HCEC 1CT (cell line): ENCODE data around the gene BIRC3.

ENCODE experiments used
- DNase-seq: peaks from one replicate; pipeline ENCODE4 v3.0.0-alpha.2; 2017

The BIRC3 gene

DNA sequence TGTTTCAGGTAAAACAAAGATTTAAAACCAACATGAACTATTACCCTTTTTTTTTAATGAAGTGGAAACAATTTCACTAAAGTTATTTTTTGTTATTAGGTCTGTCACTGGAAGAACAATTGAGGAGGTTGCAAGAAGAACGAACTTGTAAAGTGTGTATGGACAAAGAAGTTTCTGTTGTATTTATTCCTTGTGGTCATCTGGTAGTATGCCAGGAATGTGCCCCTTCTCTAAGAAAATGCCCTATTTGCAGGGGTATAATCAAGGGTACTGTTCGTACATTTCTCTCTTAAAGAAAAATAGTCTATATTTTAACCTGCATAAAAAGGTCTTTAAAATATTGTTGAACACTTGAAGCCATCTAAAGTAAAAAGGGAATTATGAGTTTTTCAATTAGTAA, 60.6 kb downstream of the BIRC3 start:
- DNase-seq: no peak

DNA sequence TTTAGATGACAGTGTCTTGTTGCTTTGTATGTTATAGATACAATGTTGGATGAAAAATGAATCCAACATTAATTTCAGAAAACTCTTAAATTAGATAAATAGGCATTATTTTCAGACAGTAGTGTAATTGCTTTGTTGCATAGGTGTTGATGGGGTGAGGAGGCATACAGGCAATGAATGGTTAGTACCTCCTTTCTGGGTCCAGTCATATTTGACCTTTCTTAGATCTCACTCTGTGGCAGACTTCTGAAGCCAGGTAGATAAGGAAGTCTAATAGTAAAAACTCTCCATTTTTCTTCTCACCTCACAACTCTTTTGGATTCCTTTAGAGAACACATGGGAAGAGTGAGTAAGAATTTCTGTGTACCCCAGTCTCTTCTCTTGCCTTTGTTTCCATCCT, 61.5 kb downstream of the BIRC3 start:
- DNase-seq: no peak

GRCh38 chr11:102382384-102382783, 65.1 kb downstream of the BIRC3 start:
- DNase-seq: no peak

DNA sequence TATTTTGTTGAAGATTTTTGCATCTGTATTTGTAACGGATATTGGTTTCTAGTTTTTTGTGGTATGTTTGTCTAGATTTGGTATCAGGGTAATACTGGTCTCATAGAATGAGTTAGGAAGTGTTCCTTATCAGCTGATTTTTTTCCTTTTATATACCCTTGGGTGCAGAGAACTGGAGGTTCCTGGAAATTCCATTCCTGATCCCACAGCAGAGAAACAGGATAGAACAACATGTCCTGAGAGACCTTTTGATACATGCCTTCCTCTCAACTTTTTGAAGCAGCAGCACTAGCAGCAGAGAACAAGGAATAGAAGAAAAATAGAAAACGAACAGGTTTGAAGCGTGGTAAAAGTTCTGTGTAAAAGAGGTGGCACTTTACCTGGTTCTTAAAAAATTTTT, 66.6 kb downstream of the BIRC3 start:
- no peak for DNase-seq

GRCh38 chr11:102384419-102385079, 67.3 kb downstream of the BIRC3 start:
- no peak for DNase-seq

- no peak for DNase-seq
Measured at GRCh38 chr11:102385085-102386007, 68.1 kb downstream of the BIRC3 start.

- DNase-seq: no peak
Measured at GRCh38 chr11:102386136-102386734, 69.0 kb downstream of the BIRC3 start.

GRCh38 chr11:102387043-102387781, 69.9 kb downstream of the BIRC3 start:
- no peak for DNase-seq
